GM06990 (cell line): ENCODE measurements around the gene CTNNA3.

Source experiments
- DNase-seq: peaks from one replicate; pipeline ENCODE4 v3.0.0-alpha.2; 2011; ENCODE audit not compliant: insufficient read length; ENCODE audit errors: extremely low read depth
- H3K27me3 ChIP-seq: replicated peaks from 2 replicates; pipeline ENCODE4 v1.6.0; 2011; ENCODE audit warnings: low read length; ENCODE audit not compliant: control insufficient read depth, insufficient read depth
- H3K36me3 ChIP-seq: 2 replicates; pipeline ENCODE4 v1.5.1; 2011; ENCODE audit warnings: low read length; ENCODE audit not compliant: control insufficient read depth, insufficient read depth
- H3K4me3 ChIP-seq: replicated peaks from 2 replicates; pipeline ENCODE4 v1.5.1; 2011; ENCODE audit warnings: low read depth, mild to moderate bottlenecking, control low read depth, low read length
- TF ChIP-seq, protein P1 (sequence below): IDR thresholded peaks from 2 replicates; pipeline ENCODE4 v1.5.1; 2011; ENCODE audit warnings: low read length, control low read depth, mild to moderate bottlenecking, inconsistent platforms; ENCODE audit not compliant: insufficient read depth, poor library complexity, severe bottlenecking

CTNNA3 gene

GRCh38 chr10:66414943-66415342, 1281.1 kb downstream of the CTNNA3 start:
- no peak overlapping the region for H3K4me3 ChIP-seq
- H3K27me3 ChIP-seq: no peaks in the 10 kb centered on the region
- DNase-seq: no peak
- H3K36me3 ChIP-seq: no peaks in the 10 kb centered on the region
- TF ChIP-seq, protein P1, sequence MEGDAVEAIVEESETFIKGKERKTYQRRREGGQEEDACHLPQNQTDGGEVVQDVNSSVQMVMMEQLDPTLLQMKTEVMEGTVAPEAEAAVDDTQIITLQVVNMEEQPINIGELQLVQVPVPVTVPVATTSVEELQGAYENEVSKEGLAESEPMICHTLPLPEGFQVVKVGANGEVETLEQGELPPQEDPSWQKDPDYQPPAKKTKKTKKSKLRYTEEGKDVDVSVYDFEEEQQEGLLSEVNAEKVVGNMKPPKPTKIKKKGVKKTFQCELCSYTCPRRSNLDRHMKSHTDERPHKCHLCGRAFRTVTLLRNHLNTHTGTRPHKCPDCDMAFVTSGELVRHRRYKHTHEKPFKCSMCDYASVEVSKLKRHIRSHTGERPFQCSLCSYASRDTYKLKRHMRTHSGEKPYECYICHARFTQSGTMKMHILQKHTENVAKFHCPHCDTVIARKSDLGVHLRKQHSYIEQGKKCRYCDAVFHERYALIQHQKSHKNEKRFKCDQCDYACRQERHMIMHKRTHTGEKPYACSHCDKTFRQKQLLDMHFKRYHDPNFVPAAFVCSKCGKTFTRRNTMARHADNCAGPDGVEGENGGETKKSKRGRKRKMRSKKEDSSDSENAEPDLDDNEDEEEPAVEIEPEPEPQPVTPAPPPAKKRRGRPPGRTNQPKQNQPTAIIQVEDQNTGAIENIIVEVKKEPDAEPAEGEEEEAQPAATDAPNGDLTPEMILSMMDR: no peak

- Histone ChIP-seq H3K4me3 (no peak overlapping the region), H3K36me3 (no peaks in the 10 kb centered on the region), H3K27me3 (no peaks in the 10 kb centered on the region)
- TF ChIP-seq, protein P1: no peak
- DNase-seq: no peak
Observed at GRCh38 chr10:66405566-66405965, 1290.4 kb downstream of the CTNNA3 start.

DNA sequence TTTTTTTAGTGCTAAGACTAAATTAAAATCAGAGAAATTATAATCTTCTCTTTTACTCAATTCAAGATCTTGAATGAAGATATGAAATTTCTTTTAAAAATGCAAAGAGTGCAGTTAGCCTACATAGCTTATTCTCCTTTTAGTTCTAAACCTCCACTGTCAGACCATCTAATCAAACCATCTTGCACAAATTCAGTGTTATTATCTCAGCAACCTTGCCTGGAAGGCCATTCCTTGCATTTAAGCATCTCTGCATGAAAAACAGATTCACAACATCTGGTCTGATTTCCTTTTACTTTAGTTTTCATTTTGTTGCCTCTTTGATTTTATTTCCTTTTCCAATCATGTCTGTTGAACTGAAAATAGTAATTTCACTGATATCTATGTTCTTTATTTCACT, 1297.3 kb downstream of the CTNNA3 start:
- Histone ChIP-seq H3K4me3 (no peak overlapping the region), H3K27me3 (no peaks in the 10 kb centered on the region), H3K36me3 (no peaks in the 10 kb centered on the region)
- TF ChIP-seq, protein P1: no peak
- DNase-seq: no peak

DNA sequence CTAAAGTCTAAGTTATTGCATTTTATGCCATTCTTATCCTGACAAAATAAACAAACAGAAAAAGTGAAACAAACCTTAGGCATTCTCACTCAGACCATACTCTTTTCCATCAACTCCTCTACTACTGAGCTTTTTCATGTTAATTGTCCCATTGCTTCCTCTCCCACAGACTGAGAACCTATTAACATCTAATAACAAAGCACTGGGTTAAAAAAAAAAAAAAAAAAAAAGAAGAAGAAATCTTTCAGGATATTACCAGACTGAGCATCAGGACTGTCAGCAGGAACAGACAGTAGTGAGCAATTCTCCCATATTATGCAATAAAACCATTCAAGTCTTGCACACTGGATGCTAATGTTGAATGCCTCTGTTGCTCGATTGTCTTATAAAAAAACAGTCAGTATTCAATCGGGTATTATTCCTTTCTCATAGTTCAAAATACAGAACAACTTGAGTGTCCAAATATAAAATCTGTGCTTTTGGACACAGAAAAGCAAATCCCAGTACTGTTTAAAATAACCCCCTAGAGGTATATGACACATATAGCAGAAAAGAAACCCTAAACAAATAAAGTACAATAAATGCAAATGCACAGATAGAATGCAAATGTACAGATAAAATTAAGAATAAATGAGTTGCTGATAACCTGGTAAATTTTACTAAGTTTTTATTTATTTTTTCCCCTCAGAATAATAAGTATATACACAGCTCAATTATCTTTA, 1301.5 kb downstream of the CTNNA3 start:
- no peaks in the 10 kb centered on the region for H3K27me3 ChIP-seq
- H3K4me3 ChIP-seq: no peak overlapping the region
- TF ChIP-seq, protein P1: no peak
- DNase-seq: no peak
- no peaks in the 10 kb centered on the region for H3K36me3 ChIP-seq

GRCh38 chr10:66390926-66391325, 1305.1 kb downstream of the CTNNA3 start:
- DNase-seq: no peak
- Histone ChIP-seq H3K36me3 (no peaks in the 10 kb centered on the region), H3K4me3 (no peak overlapping the region), H3K27me3 (no peaks in the 10 kb centered on the region)
- TF ChIP-seq, protein P1: no peak

DNA sequence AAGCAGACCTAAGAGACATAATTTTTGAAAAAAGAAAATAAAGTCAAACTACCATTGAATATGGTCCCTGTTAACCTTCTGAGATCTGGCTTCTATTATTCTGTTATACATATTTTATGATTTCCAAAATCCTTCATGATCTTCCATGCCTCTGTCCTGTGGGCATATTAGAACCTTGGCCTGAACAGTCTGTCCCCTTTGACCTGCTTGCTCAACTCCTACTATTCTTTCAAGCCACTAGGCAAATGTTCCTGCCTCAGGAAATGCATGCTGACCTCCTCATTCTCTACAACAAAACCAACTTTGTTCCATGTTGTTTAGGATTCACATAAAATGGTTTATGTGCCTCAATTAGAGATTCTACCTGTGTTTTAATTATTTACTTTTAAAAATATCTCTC, 1315.0 kb downstream of the CTNNA3 start:
- DNase-seq: no peak
- H3K36me3 ChIP-seq: no peaks in the 10 kb centered on the region
- no peaks in the 10 kb centered on the region for H3K27me3 ChIP-seq
- no peak overlapping the region for H3K4me3 ChIP-seq
- TF ChIP-seq, protein P1: no peak
